Measurements from ENCODE around the gene CD22. TPM values are rescaled to one million over a fixed set of nuclear protein-coding genes. Genes with fewer than 3 reads are reported as not detected.

Gene CD22
- total and polyA plus RNA-seq, 2 of the 13 experiments (the other 11 are each of a cell fraction or from before 2014, with no cell fraction given) = 0.71 to 1.7 TPM

DNA sequence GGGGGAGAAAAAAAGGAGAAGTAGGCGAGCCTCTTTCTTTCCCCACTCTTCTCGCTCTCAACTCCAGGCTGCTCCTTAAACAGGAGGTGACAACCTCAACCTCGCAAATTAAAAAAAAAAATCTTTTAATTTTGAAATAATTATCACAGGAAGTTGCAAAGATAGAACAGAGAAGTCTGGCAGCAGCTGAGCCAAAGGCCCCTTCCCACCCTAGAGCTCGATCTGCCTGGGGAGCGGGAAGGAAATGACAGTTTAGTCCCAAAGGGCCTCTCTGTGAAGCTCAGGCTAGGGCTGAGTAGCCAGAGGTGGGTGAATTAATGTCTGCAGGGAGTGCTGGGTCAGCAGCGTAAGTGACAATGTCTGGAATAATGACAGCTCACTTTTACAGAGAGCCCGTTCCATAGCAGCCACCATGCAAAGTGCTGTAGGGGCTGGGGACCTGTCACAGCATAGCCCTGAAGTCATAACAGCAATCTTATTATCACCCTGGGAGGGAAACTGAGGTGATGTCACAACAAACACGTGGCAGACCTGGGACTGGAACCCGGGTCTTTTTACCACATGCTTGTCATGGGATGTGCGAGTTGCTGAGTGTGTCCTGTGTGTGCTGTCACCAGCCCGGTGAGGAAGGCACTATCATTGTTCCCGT is 8.8 kb upstream of the CD22 start:
- CTCF ChIA-PET (ENCODE audit: low intra/inter-chr PET ratio, low total read pairs) = no interaction called here
- Histone ChIP-seq H4K20me1 (ENCODE audit: insufficient read depth, low read length) (no peaks in the 10 kb centered on the region), H3K4me2 (ENCODE audit: low read depth, low read length) (no peak overlapping the region), H3K4me3 (replicated peaks in 1 of 3; ENCODE audit: insufficient read depth in 1 of 3, low read depth in 2 of 3, low read length in 3 of 3) (no peak overlapping the region), H3K79me2 (ENCODE audit: insufficient read depth, low read length) (no peaks in the 10 kb centered on the region), H2AFZ (ENCODE audit: low read length) (no peak overlapping the region), H3K4me1 (ENCODE audit: insufficient read depth, low read length) (peaks cover 50% of the 10 kb centered on the region), H3K9ac (ENCODE audit: insufficient read depth, low read depth, low read length) (no peak overlapping the region), H3K9me3 (ENCODE audit: low read length) (no peaks in the 10 kb centered on the region), H3K36me3 (replicated peaks in 1 of 2; ENCODE audit: control insufficient read depth in 1 of 2, insufficient read depth in 2 of 2, low read length in 2 of 2) (no peaks in the 10 kb centered on the region), H3K27me3 (ENCODE audit: control insufficient read depth in 1 of 2, insufficient read depth in 2 of 2, low read length in 2 of 2) (no peaks in the 10 kb centered on the region), H3K27ac (ENCODE audit: extremely low read length, insufficient read depth, low read length) (no peak overlapping the region)
- no peak for ATAC-seq
- no peak for FAIRE-seq
- in situ Hi-C loops (cut with HindIII; ENCODE audit: extremely low pct_ligation_motif_present, low pct_unique_long_range_greater_than_20kb) (no loop called here), intact Hi-C loops (cut with micrococcal nuclease; ENCODE audit: unreplicated experiment) (no loop called here)
- TF ChIP-seq ZNF230 (CRISPR knock-in tag; IDR thresholded peaks at IDR 0.05) = no peak
- no peak for TF ChIP-seq NKX3-1 (CRISPR knock-in tag; IDR thresholded peaks at IDR 0.05)
- TF ChIP-seq PTBP1 (IDR thresholded peaks at IDR 0.05; ENCODE audit: low read depth, low read length, poor library complexity, severe bottlenecking) = no peak
- TF ChIP-seq, protein P1, sequence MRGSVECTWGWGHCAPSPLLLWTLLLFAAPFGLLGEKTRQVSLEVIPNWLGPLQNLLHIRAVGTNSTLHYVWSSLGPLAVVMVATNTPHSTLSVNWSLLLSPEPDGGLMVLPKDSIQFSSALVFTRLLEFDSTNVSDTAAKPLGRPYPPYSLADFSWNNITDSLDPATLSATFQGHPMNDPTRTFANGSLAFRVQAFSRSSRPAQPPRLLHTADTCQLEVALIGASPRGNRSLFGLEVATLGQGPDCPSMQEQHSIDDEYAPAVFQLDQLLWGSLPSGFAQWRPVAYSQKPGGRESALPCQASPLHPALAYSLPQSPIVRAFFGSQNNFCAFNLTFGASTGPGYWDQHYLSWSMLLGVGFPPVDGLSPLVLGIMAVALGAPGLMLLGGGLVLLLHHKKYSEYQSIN (CRISPR knock-in tag; IDR thresholded peaks at IDR 0.05; ENCODE audit: borderline replicate concordance) = no peak
- TF ChIP-seq RFX5 (IDR thresholded peaks at IDR 0.05; ENCODE audit: low read depth, low read length) = no peak
- TF ChIP-seq MZF1 (CRISPR knock-in tag; IDR thresholded peaks at IDR 0.05; ENCODE audit: borderline replicate concordance) = no peak
- TF ChIP-seq, protein P2, sequence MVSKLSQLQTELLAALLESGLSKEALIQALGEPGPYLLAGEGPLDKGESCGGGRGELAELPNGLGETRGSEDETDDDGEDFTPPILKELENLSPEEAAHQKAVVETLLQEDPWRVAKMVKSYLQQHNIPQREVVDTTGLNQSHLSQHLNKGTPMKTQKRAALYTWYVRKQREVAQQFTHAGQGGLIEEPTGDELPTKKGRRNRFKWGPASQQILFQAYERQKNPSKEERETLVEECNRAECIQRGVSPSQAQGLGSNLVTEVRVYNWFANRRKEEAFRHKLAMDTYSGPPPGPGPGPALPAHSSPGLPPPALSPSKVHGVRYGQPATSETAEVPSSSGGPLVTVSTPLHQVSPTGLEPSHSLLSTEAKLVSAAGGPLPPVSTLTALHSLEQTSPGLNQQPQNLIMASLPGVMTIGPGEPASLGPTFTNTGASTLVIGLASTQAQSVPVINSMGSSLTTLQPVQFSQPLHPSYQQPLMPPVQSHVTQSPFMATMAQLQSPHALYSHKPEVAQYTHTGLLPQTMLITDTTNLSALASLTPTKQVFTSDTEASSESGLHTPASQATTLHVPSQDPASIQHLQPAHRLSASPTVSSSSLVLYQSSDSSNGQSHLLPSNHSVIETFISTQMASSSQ (IDR thresholded peaks at IDR 0.05; ENCODE audit: low read depth) = no peak
- TF ChIP-seq, protein P2 (CRISPR knock-in tag; IDR thresholded peaks at IDR 0.05; ENCODE audit: borderline replicate concordance) = no peak
- TF ChIP-seq ZNF317 (CRISPR knock-in tag; IDR thresholded peaks at IDR 0.05) = no peak
- TF ChIP-seq HNRNPL (IDR thresholded peaks at IDR 0.05; ENCODE audit: low read depth, low read length) = no peak
- no peak for TF ChIP-seq ATF4 (CRISPR knock-in tag; IDR thresholded peaks at IDR 0.05)
- no peak for TF ChIP-seq ZNF773 (CRISPR knock-in tag; IDR thresholded peaks at IDR 0.05; ENCODE audit: borderline replicate concordance)
- no peak for TF ChIP-seq SP140L (CRISPR knock-in tag; IDR thresholded peaks at IDR 0.05; ENCODE audit: borderline replicate concordance)
- BruUV-seq (replicated peaks) = no TSS peak
- POLR2A ChIA-PET = interaction anchor here (0.8 to 1.2 kb wide), 2 partner anchors 14 to 51 kb away, joined by 3 to 6 read pairs; partner anchors contain the start of gene USF2
- 96% methylated on average over 8 of the region's 12 CpGs for WGBS (ENCODE audit: low lambda C conversion rate)
- no peak for DNase-seq (ENCODE audit: low spot score)

Data from HepG2 (cell line).